HepG2 (cell line): ENCODE results near the gene JKAMP. TPM values are rescaled to one million over a fixed set of nuclear protein-coding genes. Genes with fewer than 3 reads are reported as not detected.

Experiments used
- AGO2 ChIP-seq: fragments of 200-400 bp; formaldehyde crosslinking; optimal IDR thresholded peaks from 2 replicates; pipeline ENCODE3; 2017; ENCODE audit warnings: mild to moderate bottlenecking, low read depth, low read length, moderate library complexity
- CBX1 ChIP-seq: IDR thresholded peaks from one replicate; pipeline ENCODE4 v1.6.1; 2016; ENCODE audit warnings: antibody characterized with exemption, low read depth
- FLYWCH1 ChIP-seq: sonication (generic); formaldehyde crosslinking; IDR thresholded peaks from 2 replicates; pipeline ENCODE4 v1.8.1; 2023; ENCODE audit warnings: mild to moderate bottlenecking, missing genetic modification reagents
- KMT2B ChIP-seq: IDR thresholded peaks from 2 replicates; pipeline ENCODE4 v1.6.1; 2016; ENCODE audit warnings: missing genetic modification reagents, missing compliant biosample characterization
- NFIC ChIP-seq: IDR thresholded peaks from 2 replicates; pipeline ENCODE4 v1.6.1; 2012; ENCODE audit warnings: mild to moderate bottlenecking, low read length, inconsistent platforms
- PAXIP1 ChIP-seq: sonication (generic); formaldehyde crosslinking; conservative IDR thresholded peaks from 2 replicates; pipeline ENCODE4 v1.4.0; 2020; ENCODE audit warnings: mild to moderate bottlenecking, missing genetic modification reagents, moderate library complexity
- RAD51 ChIP-seq: fragments of 450-650 bp; IDR thresholded peaks from 2 replicates; pipeline ENCODE4 v1.6.1; 2016; ENCODE audit warnings: borderline replicate concordance
- SP1 ChIP-seq, 2 experiments: fragments of 450-650 bp in 1 of 2; sonication (generic) in 1 of 2; formaldehyde crosslinking in 1 of 2; IDR thresholded peaks; 2 replicates each; pipeline versions ENCODE4 v1.4.0 to v1.6.1; 2016 to 2020; ENCODE audit warnings: missing genetic modification reagents in 1 of 2
- TBX3 ChIP-seq: fragments of 450-650 bp; IDR thresholded peaks from 2 replicates; pipeline ENCODE4 v1.6.1; 2017; ENCODE audit warnings: antibody characterized with exemption, mild to moderate bottlenecking, inconsistent platforms, borderline replicate concordance
- TOE1 ChIP-seq: sonication (generic); formaldehyde crosslinking; IDR thresholded peaks from 2 replicates; pipeline ENCODE4 v1.4.0; 2020; ENCODE audit warnings: mild to moderate bottlenecking, missing genetic modification reagents
- ZMYM2 ChIP-seq: sonication (generic); formaldehyde crosslinking; IDR thresholded peaks from 2 replicates; pipeline ENCODE4 v1.8.0; 2022; ENCODE audit warnings: mild to moderate bottlenecking, missing genetic modification reagents
- ZNF564 ChIP-seq: sonication (generic); formaldehyde crosslinking; IDR thresholded peaks from 2 replicates; pipeline ENCODE4 v1.8.1; 2023; ENCODE audit warnings: mild to moderate bottlenecking, missing genetic modification reagents
- ZNF616 ChIP-seq: sonication (generic); formaldehyde crosslinking; IDR thresholded peaks from 2 replicates; pipeline ENCODE4 v1.5.0; 2020; ENCODE audit warnings: low read depth, mild to moderate bottlenecking, missing genetic modification reagents
- ZNF772 ChIP-seq: sonication (generic); formaldehyde crosslinking; IDR thresholded peaks from 2 replicates; pipeline ENCODE4 v1.5.0; 2020; ENCODE audit warnings: mild to moderate bottlenecking, missing genetic modification reagents
- polyA plus RNA-seq, 8 experiments: library from polyadenylated mRNA; depleted of rRNA in 3 of 8; stranded (reverse) in 7 of 8; unstranded in 1 of 8; fragments of >200 nt; fragmentation: Illumina TruSeq in 4 of 8; extraction: Trizol in 4 of 8; gene quantifications; 2 replicates each; pipeline versions ENCODE4 v1.2.1 to v1.2.3, GENCODE V29; 2011 to 2016; ENCODE audit warnings: low read depth in 4 of 8, missing spikeins in 1 of 8, mixed read lengths in 1 of 8; ENCODE audit not compliant: insufficient read depth in 1 of 8
- total RNA-seq, 5 experiments: library from RNA; depleted of rRNA; stranded (reverse); fragments of >200 nt; fragmentation: Illumina TruSeq; extraction: Trizol; gene quantifications; 2 replicates each; pipeline ENCODE4 v1.2.3, GENCODE V29; 2016; ENCODE audit warnings: low read depth in 1 of 5
- TF ChIP-seq, protein P1 (sequence below): sonication (generic); formaldehyde crosslinking; IDR thresholded peaks from 2 replicates; pipeline ENCODE4 v1.4.0; 2020; ENCODE audit warnings: mild to moderate bottlenecking, missing genetic modification reagents
- TF ChIP-seq, protein P2 (sequence below): sonication (generic); formaldehyde crosslinking; IDR thresholded peaks from 2 replicates; pipeline ENCODE4 v1.8.0; 2022; ENCODE audit warnings: missing genetic modification reagents, mild to moderate bottlenecking, borderline replicate concordance
- TF ChIP-seq, protein P3 (sequence below): sonication (generic); formaldehyde crosslinking; IDR thresholded peaks from 2 replicates; pipeline ENCODE4 v1.4.0; 2020; ENCODE audit warnings: missing genetic modification reagents, borderline replicate concordance
- TF ChIP-seq, protein P4 (sequence below): sonication (generic); formaldehyde crosslinking; IDR thresholded peaks from 2 replicates; pipeline ENCODE4 v1.5.1; 2020; ENCODE audit warnings: mild to moderate bottlenecking, missing genetic modification reagents, moderate library complexity

JKAMP gene
- total and polyA plus RNA-seq, 2 of the 13 experiments (the other 11 are each of a cell fraction or from before 2014, with no cell fraction given) = 56.4 to 135 TPM

- TF ChIP-seq KMT2B (CRISPR knock-in tag) (peak; percentile 90), CBX1 (peak; percentile 89), ZNF564 (CRISPR knock-in tag) (peak; percentile 69; the same call in 1 of the 2 replicates), FLYWCH1 (CRISPR knock-in tag) (no peak; the same call in 1 of the 2 replicates), ZNF616 (CRISPR knock-in tag) (peak; percentile 99), AGO2 (peak; percentile 98), ZNF772 (CRISPR knock-in tag) (peak; percentile 87; the same call in 1 of the 2 replicates), TBX3 (peak; percentile 80), ZMYM2 (CRISPR knock-in tag) (peak; percentile 89; the same call in 1 of the 2 replicates), RAD51 (no peak), NFIC (no peak), TOE1 (CRISPR knock-in tag) (no peak), SP1 (IDR thresholded peaks at IDR 0.05) (no peak), SP1 (CRISPR knock-in tag; IDR thresholded peaks at IDR 0.05) (peak; percentile 68), PAXIP1 (peak; percentile 31)
- TF ChIP-seq, protein P1, sequence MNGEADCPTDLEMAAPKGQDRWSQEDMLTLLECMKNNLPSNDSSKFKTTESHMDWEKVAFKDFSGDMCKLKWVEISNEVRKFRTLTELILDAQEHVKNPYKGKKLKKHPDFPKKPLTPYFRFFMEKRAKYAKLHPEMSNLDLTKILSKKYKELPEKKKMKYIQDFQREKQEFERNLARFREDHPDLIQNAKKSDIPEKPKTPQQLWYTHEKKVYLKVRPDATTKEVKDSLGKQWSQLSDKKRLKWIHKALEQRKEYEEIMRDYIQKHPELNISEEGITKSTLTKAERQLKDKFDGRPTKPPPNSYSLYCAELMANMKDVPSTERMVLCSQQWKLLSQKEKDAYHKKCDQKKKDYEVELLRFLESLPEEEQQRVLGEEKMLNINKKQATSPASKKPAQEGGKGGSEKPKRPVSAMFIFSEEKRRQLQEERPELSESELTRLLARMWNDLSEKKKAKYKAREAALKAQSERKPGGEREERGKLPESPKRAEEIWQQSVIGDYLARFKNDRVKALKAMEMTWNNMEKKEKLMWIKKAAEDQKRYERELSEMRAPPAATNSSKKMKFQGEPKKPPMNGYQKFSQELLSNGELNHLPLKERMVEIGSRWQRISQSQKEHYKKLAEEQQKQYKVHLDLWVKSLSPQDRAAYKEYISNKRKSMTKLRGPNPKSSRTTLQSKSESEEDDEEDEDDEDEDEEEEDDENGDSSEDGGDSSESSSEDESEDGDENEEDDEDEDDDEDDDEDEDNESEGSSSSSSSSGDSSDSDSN = peak; percentile 96
- TF ChIP-seq, protein P2, sequence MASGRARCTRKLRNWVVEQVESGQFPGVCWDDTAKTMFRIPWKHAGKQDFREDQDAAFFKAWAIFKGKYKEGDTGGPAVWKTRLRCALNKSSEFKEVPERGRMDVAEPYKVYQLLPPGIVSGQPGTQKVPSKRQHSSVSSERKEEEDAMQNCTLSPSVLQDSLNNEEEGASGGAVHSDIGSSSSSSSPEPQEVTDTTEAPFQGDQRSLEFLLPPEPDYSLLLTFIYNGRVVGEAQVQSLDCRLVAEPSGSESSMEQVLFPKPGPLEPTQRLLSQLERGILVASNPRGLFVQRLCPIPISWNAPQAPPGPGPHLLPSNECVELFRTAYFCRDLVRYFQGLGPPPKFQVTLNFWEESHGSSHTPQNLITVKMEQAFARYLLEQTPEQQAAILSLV (CRISPR knock-in tag) = no peak; the same call in 1 of the 2 replicates
- TF ChIP-seq, protein P3, sequence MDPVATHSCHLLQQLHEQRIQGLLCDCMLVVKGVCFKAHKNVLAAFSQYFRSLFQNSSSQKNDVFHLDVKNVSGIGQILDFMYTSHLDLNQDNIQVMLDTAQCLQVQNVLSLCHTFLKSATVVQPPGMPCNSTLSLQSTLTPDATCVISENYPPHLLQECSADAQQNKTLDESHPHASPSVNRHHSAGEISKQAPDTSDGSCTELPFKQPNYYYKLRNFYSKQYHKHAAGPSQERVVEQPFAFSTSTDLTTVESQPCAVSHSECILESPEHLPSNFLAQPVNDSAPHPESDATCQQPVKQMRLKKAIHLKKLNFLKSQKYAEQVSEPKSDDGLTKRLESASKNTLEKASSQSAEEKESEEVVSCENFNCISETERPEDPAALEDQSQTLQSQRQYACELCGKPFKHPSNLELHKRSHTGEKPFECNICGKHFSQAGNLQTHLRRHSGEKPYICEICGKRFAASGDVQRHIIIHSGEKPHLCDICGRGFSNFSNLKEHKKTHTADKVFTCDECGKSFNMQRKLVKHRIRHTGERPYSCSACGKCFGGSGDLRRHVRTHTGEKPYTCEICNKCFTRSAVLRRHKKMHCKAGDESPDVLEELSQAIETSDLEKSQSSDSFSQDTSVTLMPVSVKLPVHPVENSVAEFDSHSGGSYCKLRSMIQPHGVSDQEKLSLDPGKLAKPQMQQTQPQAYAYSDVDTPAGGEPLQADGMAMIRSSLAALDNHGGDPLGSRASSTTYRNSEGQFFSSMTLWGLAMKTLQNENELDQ (CRISPR knock-in tag) = no peak
- TF ChIP-seq, protein P4, sequence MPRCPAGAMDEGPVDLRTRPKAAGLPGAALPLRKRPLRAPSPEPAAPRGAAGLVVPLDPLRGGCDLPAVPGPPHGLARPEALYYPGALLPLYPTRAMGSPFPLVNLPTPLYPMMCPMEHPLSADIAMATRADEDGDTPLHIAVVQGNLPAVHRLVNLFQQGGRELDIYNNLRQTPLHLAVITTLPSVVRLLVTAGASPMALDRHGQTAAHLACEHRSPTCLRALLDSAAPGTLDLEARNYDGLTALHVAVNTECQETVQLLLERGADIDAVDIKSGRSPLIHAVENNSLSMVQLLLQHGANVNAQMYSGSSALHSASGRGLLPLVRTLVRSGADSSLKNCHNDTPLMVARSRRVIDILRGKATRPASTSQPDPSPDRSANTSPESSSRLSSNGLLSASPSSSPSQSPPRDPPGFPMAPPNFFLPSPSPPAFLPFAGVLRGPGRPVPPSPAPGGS (CRISPR knock-in tag) = peak; percentile 98
Measured at GRCh38 chr14:59483819-59484638, at the start of gene JKAMP, which contains the start of gene L3HYPDH (continued).
